K562 (cell line): Measurements from ENCODE around the gene CUL1. TPM values are rescaled to one million over a fixed set of nuclear protein-coding genes. Genes with fewer than 3 reads are reported as not detected.

Experiments used
- EHMT2 ChIP-seq: fragments of 450-650 bp; IDR thresholded peaks from 2 replicates; pipeline ENCODE4 v1.6.1; 2018; ENCODE audit warnings: antibody characterized with exemption
- MAFF ChIP-seq: IDR thresholded peaks from 2 replicates; pipeline ENCODE4 v1.6.1; 2012; ENCODE audit warnings: low read length, improper control_type of control experiment
- MTA2 ChIP-seq: fragments of 450-650 bp; IDR thresholded peaks from 2 replicates; pipeline ENCODE4 v1.6.1; 2016; ENCODE audit warnings: low read depth
- NR1H2 ChIP-seq: sonication (generic); formaldehyde crosslinking; IDR thresholded peaks from 2 replicates; pipeline ENCODE4 v1.4.0; 2020; ENCODE audit warnings: mild to moderate bottlenecking, missing genetic modification reagents
- PRMT5 ChIP-seq: sonication (generic); formaldehyde crosslinking; IDR thresholded peaks from 2 replicates; pipeline ENCODE4 v1.5.0; 2020; ENCODE audit warnings: missing genetic modification reagents
- RHOXF2B ChIP-seq: fragments of 250-450 bp; sonication (Bioruptor Pico); conservative IDR thresholded peaks from 2 replicates; pipeline ENCODE4 v1.5.1; 2021
- SAFB ChIP-seq: fragments of 200-400 bp; formaldehyde crosslinking; IDR thresholded peaks from 2 replicates; pipeline ENCODE4 v1.6.1; 2017; ENCODE audit warnings: low read depth, low read length, borderline replicate concordance
- SMARCA5 ChIP-seq: fragments of 450-650 bp; IDR thresholded peaks from 2 replicates; pipeline ENCODE4 v1.6.1; 2016
- SRF ChIP-seq, 2 experiments: fragments of 250-450, 450-650 bp in 1 of 2; sonication (Bioruptor Pico) in 1 of 2; sonication (generic) in 1 of 2; formaldehyde crosslinking; IDR thresholded peaks; 2 replicates each; pipeline versions ENCODE4 v1.5.0 to v1.5.1; 2020 to 2022; ENCODE audit warnings: mild to moderate bottlenecking in 1 of 2, missing genetic modification reagents in 1 of 2
- ZC3H8 ChIP-seq: fragments of 450-650 bp; IDR thresholded peaks from 2 replicates; pipeline ENCODE4 v1.6.1; 2017
- ZNF23 ChIP-seq: fragments of 250-450 bp; sonication (Bioruptor Pico); IDR thresholded peaks from 2 replicates; pipeline ENCODE4 v1.4.0; 2020; ENCODE audit warnings: mild to moderate bottlenecking
- ZNF232 ChIP-seq: sonication (generic); formaldehyde crosslinking; IDR thresholded peaks from 2 replicates; pipeline ENCODE4 v1.8.0; 2022; ENCODE audit warnings: mild to moderate bottlenecking, missing genetic modification reagents
- ZNF41 ChIP-seq: fragments of 250-450 bp; sonication (Bioruptor Pico); conservative IDR thresholded peaks from 2 replicates; pipeline ENCODE4 v1.4.0; 2020; ENCODE audit warnings: mild to moderate bottlenecking
- polyA plus RNA-seq, 8 experiments: library from polyadenylated mRNA; depleted of rRNA in 4 of 8; stranded (reverse) in 5 of 8; unstranded in 3 of 8; fragments of >200 nt; fragmentation: Nextera tagmentation in 2 of 8; fragmentation: Illumina TruSeq in 1 of 8; extraction: Ambion mirVana in 2 of 8; extraction: Trizol in 1 of 8; gene quantifications; 2 replicates each; pipeline versions ENCODE4 v1.2.1 to v1.2.3, GENCODE V29; 2011 to 2014; ENCODE audit warnings: inconsistent platforms in 1 of 8, missing spikeins in 1 of 8
- total RNA-seq, 7 experiments: library from RNA; depleted of rRNA in 6 of 7; stranded (reverse); fragments of >200 nt in 6 of 7; fragmentation: Illumina TruSeq in 2 of 7; extraction: Trizol in 2 of 7; gene quantifications; 2 replicates each; pipeline versions ENCODE4 v1.2.1 to v1.2.3, GENCODE V29; 2011 to 2021; ENCODE audit warnings: low replicate concordance in 1 of 7
- TF ChIP-seq, protein P1 (sequence below): fragments of 450-650 bp; IDR thresholded peaks from one replicate; pipeline ENCODE4 v1.6.1; 2018; ENCODE audit warnings: mild to moderate bottlenecking, moderate library complexity; ENCODE audit not compliant: partially characterized antibody
- TF ChIP-seq, protein P2 (sequence below): sonication (generic); IDR thresholded peaks from 2 replicates; pipeline ENCODE4 v1.6.1; 2016
- TF ChIP-seq, protein P3 (sequence below): fragments of 250-450 bp; sonication (Bioruptor Pico); IDR thresholded peaks from 2 replicates; pipeline ENCODE4 v1.8.0; 2021; ENCODE audit warnings: moderate library complexity, mild to moderate bottlenecking, inconsistent platforms
- TF ChIP-seq, protein P4 (sequence below), 2 experiments: fragments of 450-650 bp in 1 of 2; sonication (generic) in 1 of 2; formaldehyde crosslinking; conservative IDR thresholded peaks; 2 replicates each; pipeline versions ENCODE4 v1.4.0 to v1.8.1; 2020 to 2022; ENCODE audit warnings: mild to moderate bottlenecking in 1 of 2, missing genetic modification reagents in 1 of 2
- TF ChIP-seq, protein P5 (sequence below): sonication (generic); formaldehyde crosslinking; IDR thresholded peaks from 2 replicates; pipeline ENCODE4 v1.8.1; 2023; ENCODE audit warnings: mild to moderate bottlenecking, missing genetic modification reagents
- TF ChIP-seq, protein P6 (sequence below), 2 experiments: IDR thresholded peaks in 1 of 2; conservative IDR thresholded peaks in 1 of 2; 2 replicates each; pipeline ENCODE4 v1.6.1; 2016; ENCODE audit warnings: low read depth in 2 of 2, mild to moderate bottlenecking in 1 of 2, missing compliant biosample characterization in 1 of 2, missing genetic modification characterization in 1 of 2, moderate library complexity in 1 of 2

Gene CUL1
- total and polyA plus RNA-seq, 9 of the 15 experiments (the other 6 are each of a cell fraction or from before 2014, with no cell fraction given) = 31.5 to 107 (median 96.5) TPM

DNA sequence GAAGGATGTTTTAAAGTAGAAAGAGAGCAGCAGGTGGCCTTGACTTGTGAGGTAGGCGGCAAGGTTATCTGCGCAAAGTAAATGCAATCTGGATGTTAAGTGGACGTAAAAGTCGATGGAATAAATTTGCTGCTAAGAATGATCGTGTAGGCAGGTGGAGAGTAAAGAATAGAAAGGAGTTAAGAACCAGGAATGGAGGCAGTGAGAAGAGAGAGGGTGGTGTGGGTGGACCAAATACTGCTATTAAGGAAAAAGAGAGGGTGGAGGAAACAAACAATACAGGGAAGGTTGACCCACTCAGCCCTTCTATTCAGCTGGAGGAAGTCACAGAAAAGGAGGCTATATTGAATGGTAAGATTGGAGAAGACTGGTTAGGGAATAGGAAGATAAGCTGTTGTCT is 1.9 kb upstream of the CUL1 start (continued):
- no peak for TF ChIP-seq SAFB
- TF ChIP-seq, protein P1, sequence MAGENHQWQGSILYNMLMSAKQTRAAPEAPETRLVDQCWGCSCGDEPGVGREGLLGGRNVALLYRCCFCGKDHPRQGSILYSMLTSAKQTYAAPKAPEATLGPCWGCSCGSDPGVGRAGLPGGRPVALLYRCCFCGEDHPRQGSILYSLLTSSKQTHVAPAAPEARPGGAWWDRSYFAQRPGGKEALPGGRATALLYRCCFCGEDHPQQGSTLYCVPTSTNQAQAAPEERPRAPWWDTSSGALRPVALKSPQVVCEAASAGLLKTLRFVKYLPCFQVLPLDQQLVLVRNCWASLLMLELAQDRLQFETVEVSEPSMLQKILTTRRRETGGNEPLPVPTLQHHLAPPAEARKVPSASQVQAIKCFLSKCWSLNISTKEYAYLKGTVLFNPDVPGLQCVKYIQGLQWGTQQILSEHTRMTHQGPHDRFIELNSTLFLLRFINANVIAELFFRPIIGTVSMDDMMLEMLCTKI = no peak
- TF ChIP-seq, protein P2, sequence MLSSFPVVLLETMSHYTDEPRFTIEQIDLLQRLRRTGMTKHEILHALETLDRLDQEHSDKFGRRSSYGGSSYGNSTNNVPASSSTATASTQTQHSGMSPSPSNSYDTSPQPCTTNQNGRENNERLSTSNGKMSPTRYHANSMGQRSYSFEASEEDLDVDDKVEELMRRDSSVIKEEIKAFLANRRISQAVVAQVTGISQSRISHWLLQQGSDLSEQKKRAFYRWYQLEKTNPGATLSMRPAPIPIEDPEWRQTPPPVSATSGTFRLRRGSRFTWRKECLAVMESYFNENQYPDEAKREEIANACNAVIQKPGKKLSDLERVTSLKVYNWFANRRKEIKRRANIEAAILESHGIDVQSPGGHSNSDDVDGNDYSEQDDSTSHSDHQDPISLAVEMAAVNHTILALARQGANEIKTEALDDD = peak; percentile 57
- 0 out of 2 replicates have a peak, but pooled peaks have one; percentile 12 for TF ChIP-seq RHOXF2B
- peak; percentile 48; the same call in 1 of the 2 replicates for TF ChIP-seq SMARCA5
- no peak for TF ChIP-seq ZNF41 (CRISPR knock-in tag)
- TF ChIP-seq ZC3H8 = 0 out of 2 replicates have a peak, but pooled peaks have one; percentile 66
- TF ChIP-seq, protein P3, sequence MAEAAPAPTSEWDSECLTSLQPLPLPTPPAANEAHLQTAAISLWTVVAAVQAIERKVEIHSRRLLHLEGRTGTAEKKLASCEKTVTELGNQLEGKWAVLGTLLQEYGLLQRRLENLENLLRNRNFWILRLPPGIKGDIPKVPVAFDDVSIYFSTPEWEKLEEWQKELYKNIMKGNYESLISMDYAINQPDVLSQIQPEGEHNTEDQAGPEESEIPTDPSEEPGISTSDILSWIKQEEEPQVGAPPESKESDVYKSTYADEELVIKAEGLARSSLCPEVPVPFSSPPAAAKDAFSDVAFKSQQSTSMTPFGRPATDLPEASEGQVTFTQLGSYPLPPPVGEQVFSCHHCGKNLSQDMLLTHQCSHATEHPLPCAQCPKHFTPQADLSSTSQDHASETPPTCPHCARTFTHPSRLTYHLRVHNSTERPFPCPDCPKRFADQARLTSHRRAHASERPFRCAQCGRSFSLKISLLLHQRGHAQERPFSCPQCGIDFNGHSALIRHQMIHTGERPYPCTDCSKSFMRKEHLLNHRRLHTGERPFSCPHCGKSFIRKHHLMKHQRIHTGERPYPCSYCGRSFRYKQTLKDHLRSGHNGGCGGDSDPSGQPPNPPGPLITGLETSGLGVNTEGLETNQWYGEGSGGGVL (CRISPR knock-in tag) = no peak
- TF ChIP-seq, protein P4, sequence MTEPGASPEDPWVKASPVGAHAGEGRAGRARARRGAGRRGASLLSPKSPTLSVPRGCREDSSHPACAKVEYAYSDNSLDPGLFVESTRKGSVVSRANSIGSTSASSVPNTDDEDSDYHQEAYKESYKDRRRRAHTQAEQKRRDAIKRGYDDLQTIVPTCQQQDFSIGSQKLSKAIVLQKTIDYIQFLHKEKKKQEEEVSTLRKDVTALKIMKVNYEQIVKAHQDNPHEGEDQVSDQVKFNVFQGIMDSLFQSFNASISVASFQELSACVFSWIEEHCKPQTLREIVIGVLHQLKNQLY (CRISPR knock-in tag; conservative IDR thresholded peaks at IDR 0.05) = no peak
- TF ChIP-seq NR1H2 (CRISPR knock-in tag) = no peak
- TF ChIP-seq, protein P5, sequence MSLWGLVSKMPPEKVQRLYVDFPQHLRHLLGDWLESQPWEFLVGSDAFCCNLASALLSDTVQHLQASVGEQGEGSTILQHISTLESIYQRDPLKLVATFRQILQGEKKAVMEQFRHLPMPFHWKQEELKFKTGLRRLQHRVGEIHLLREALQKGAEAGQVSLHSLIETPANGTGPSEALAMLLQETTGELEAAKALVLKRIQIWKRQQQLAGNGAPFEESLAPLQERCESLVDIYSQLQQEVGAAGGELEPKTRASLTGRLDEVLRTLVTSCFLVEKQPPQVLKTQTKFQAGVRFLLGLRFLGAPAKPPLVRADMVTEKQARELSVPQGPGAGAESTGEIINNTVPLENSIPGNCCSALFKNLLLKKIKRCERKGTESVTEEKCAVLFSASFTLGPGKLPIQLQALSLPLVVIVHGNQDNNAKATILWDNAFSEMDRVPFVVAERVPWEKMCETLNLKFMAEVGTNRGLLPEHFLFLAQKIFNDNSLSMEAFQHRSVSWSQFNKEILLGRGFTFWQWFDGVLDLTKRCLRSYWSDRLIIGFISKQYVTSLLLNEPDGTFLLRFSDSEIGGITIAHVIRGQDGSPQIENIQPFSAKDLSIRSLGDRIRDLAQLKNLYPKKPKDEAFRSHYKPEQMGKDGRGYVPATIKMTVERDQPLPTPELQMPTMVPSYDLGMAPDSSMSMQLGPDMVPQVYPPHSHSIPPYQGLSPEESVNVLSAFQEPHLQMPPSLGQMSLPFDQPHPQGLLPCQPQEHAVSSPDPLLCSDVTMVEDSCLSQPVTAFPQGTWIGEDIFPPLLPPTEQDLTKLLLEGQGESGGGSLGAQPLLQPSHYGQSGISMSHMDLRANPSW (CRISPR knock-in tag) = no peak
- TF ChIP-seq MTA2 = peak; percentile 26; the same call in 1 of the 2 replicates
- no peak for TF ChIP-seq MAFF
- TF ChIP-seq PRMT5 (CRISPR knock-in tag) = no peak
- TF ChIP-seq SRF (CRISPR knock-in tag; IDR thresholded peaks at IDR 0.05) = 0 out of 4 replicates have a peak, but pooled peaks of 1 of the 2 experiments have one; percentile 11
- no peak for TF ChIP-seq ZNF23 (CRISPR knock-in tag)
- TF ChIP-seq, protein P6, sequence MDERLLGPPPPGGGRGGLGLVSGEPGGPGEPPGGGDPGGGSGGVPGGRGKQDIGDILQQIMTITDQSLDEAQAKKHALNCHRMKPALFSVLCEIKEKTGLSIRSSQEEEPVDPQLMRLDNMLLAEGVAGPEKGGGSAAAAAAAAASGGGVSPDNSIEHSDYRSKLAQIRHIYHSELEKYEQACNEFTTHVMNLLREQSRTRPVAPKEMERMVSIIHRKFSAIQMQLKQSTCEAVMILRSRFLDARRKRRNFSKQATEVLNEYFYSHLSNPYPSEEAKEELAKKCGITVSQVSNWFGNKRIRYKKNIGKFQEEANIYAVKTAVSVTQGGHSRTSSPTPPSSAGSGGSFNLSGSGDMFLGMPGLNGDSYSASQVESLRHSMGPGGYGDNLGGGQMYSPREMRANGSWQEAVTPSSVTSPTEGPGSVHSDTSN (CRISPR knock-in tag; IDR thresholded peaks at IDR 0.05; ENCODE audit: low read depth) = no peak
- TF ChIP-seq, protein P6 (tag; conservative IDR thresholded peaks at IDR 0.05; ENCODE audit: low read depth) = no peak
- peak; percentile 69 for TF ChIP-seq EHMT2
- no peak for TF ChIP-seq ZNF232
